ENCODE results near the gene TAF11. TPM values are rescaled to one million over a fixed set of nuclear protein-coding genes. Genes with fewer than 3 reads are reported as not detected.

TAF11 gene
- total RNA-seq, 4 donors from 2014 or later: 6.4 to 35.1 (median 19.9) TPM

DNA sequence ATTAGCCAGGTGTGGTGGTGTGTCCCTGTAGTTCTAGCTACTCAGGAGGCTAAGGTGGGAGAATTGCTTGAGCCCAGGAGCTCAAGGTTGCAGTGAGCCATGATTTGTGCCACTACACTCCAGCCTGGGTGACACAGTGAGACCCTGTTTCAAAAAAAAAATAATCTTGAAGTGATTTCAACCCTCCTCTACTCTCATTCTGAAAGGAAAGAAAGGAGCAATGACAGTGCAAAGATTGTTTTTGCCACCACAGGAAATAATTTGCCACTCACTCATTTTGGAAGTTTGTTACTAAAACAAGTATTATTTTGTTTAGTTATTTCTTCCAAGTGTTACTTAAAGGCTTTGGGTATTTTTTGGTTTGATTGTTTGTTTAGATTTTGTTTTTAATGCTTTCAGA is 50.3 kb downstream of the TAF11 start:
- no peaks in the 10 kb centered on the region for H3K9me3 ChIP-seq
- in situ Hi-C loops (cut with MboI; ENCODE audit: low pct_ligation_motif_present in 1 of 4, low pct_unique_long_range_greater_than_20kb in 1 of 4, low sequenced_read_pairs in 3 of 4) (no loop called here), intact Hi-C loops (cut with DNase I; ENCODE audit: low total_unique reads) (no loop called here)
- TF ChIP-seq POLR2AphosphoS5 (IDR thresholded peaks at IDR 0.05) (no peak), POLR2A (IDR thresholded peaks at IDR 0.05) (no peak), CTCF (IDR thresholded peaks at IDR 0.05) (no peak), EP300 (IDR thresholded peaks at IDR 0.05; ENCODE audit: low read depth) (no peak)
- peaks cover 0 to 11% (median 6%) of the 10 kb centered on the region in 4 donors for H3K36me3 ChIP-seq
- H3K27me3 ChIP-seq: no peaks in the 10 kb centered on the region
- H3K4me1 ChIP-seq: no peaks in the 10 kb centered on the region
- no peak overlapping the region for H3K4me3 ChIP-seq
- H3K27ac ChIP-seq: no peak overlapping the region
- DNase-seq: no peak

- Histone ChIP-seq H3K4me3 (no peak overlapping the region), H3K4me1 (no peaks in the 10 kb centered on the region), H3K36me3 (peaks cover 0 to 15% (median 6%) of the 10 kb centered on the region in 4 donors), H3K27me3 (no peaks in the 10 kb centered on the region), H3K9me3 (no peaks in the 10 kb centered on the region), H3K27ac (no peak overlapping the region)
- no peak for TF ChIP-seq CTCF (IDR thresholded peaks at IDR 0.05)
- TF ChIP-seq POLR2A (IDR thresholded peaks at IDR 0.05): no peak
- TF ChIP-seq POLR2AphosphoS5 (IDR thresholded peaks at IDR 0.05): no peak
- no peak for TF ChIP-seq EP300 (IDR thresholded peaks at IDR 0.05; ENCODE audit: low read depth)
- intact Hi-C loops (cut with DNase I; ENCODE audit: low total_unique reads): no loop called here
- WGBS, 2 donors (ENCODE audit: low coverage in 1 of 2): 63 to 74% methylated on average over 2 of the region's 2 CpGs
- in situ Hi-C loops (cut with MboI; ENCODE audit: low pct_ligation_motif_present in 1 of 4, low pct_unique_long_range_greater_than_20kb in 1 of 4, low sequenced_read_pairs in 3 of 4): no loop called here
- no peak for DNase-seq
Measured at GRCh38 chr6:34836451-34836850, 51.4 kb downstream of the TAF11 start.

DNA sequence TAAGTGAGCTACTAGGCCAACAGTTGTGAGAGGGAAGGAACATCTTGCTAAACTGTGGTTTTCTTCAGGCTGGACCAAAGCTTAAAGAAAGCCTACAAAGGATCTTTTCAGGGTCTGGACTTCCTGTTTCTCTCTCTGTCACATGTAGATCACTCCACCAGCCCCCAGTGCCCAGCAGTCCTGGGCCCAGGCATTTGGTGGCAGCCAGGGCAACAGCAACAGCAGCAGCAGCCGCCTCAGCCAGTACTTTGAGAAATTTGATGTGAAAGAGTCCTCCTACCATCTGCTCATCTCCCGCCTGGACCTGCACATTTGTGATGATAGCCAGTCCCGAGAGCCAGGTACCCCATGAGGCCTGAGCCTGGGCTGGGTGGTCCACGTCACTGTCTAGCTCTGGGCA is 51.8 kb downstream of the TAF11 start:
- Histone ChIP-seq H3K4me1 (no peaks in the 10 kb centered on the region), H3K9me3 (no peaks in the 10 kb centered on the region), H3K27ac (no peak overlapping the region), H3K4me3 (no peak overlapping the region), H3K36me3 (peaks cover 0 to 20% (median 6%) of the 10 kb centered on the region in 4 donors), H3K27me3 (no peaks in the 10 kb centered on the region)
- in situ Hi-C loops (cut with MboI; ENCODE audit: low pct_ligation_motif_present in 1 of 4, low pct_unique_long_range_greater_than_20kb in 1 of 4, low sequenced_read_pairs in 3 of 4) (no loop called here), intact Hi-C loops (cut with DNase I; ENCODE audit: low total_unique reads) (no loop called here)
- no peak for TF ChIP-seq CTCF (IDR thresholded peaks at IDR 0.05)
- TF ChIP-seq EP300 (IDR thresholded peaks at IDR 0.05; ENCODE audit: low read depth): no peak
- no peak for TF ChIP-seq POLR2AphosphoS5 (IDR thresholded peaks at IDR 0.05)
- TF ChIP-seq POLR2A (IDR thresholded peaks at IDR 0.05): no peak
- DNase-seq: no peak
- 90 to 95% methylated on average over 2 to 4 of the region's 4 CpGs for WGBS, 2 donors (ENCODE audit: low coverage in 1 of 2)

- H3K9me3 ChIP-seq: no peaks in the 10 kb centered on the region
- peaks cover 0 to 20% (median 6%) of the 10 kb centered on the region in 4 donors for H3K36me3 ChIP-seq
- no peak for DNase-seq
- in situ Hi-C loops (cut with MboI; ENCODE audit: low pct_ligation_motif_present in 1 of 4, low pct_unique_long_range_greater_than_20kb in 1 of 4, low sequenced_read_pairs in 3 of 4): no loop called here
- WGBS, 2 donors (ENCODE audit: low coverage in 1 of 2): 68 to 88% methylated on average over 2 to 4 of the region's 4 CpGs
- no peaks in the 10 kb centered on the region for H3K27me3 ChIP-seq
- peak overlapping the region in 1 of 4 donors; percentile 17 for H3K27ac ChIP-seq
- H3K4me3 ChIP-seq: no peak overlapping the region
- H3K4me1 ChIP-seq: no peaks in the 10 kb centered on the region
- intact Hi-C loops (cut with DNase I; ENCODE audit: low total_unique reads): no loop called here
- TF ChIP-seq POLR2AphosphoS5 (IDR thresholded peaks at IDR 0.05) (no peak), EP300 (IDR thresholded peaks at IDR 0.05; ENCODE audit: low read depth) (no peak), CTCF (IDR thresholded peaks at IDR 0.05) (no peak), POLR2A (IDR thresholded peaks at IDR 0.05) (no peak)
Measured at GRCh38 chr6:34834789-34835518, 52.9 kb downstream of the TAF11 start.

Data from transverse colon (tissue), 4 donors.